Stimulated activated CD8-positive, alpha-beta memory T cell treated with anti-CD3 and anti-CD28 coated beads, Interleukin-15, amount 100 ng/mL, for 4 hours (primary cell): ENCODE measurements around the gene ATP2C1.
A peak's percentile ranks its signal among the peaks of the same experiment; 100 is the strongest.
"Not testable (repeated sequence)": the region's sequence is repeated elsewhere in the genome, so short reads cannot be mapped to it uniquely, and the experiment has no call there.

ENCODE experiments used
- DNase-seq, 2 donors: peaks; one replicate each; pipeline ENCODE4 v3.0.0-alpha.2; 2020; ENCODE audit warnings: low read depth in 2 of 2

ATP2C1 gene

GRCh38 chr3:130981469-130981868, 87.6 kb downstream of the ATP2C1 start:
- DNase-seq: no peak

- no peak for DNase-seq
These were observed 96.4 kb downstream of the ATP2C1 start for GRCh38 chr3:130990282-130990681.

- no peak for DNase-seq
These were observed 97.2 kb downstream of the ATP2C1 start for GRCh38 chr3:130991126-130991525.

GRCh38 chr3:130992344-130992743, 98.5 kb downstream of the ATP2C1 start:
- no peak for DNase-seq

GRCh38 chr3:130997289-130997688, 103.4 kb downstream of the ATP2C1 start:
- no peak for DNase-seq

GRCh38 chr3:131001071-131001470, 107.2 kb downstream of the ATP2C1 start:
- no peak for DNase-seq

- no peak for DNase-seq
These were observed 110.7 kb downstream of the ATP2C1 start for GRCh38 chr3:131004603-131005002.

- no peak for DNase-seq
These were observed 113.4 kb downstream of the ATP2C1 start for GRCh38 chr3:131007256-131007655.

- DNase-seq: no peak
These were observed 113.9 kb downstream of the ATP2C1 start for GRCh38 chr3:131007782-131008181.

- DNase-seq: no peak
These were observed 114.4 kb downstream of the ATP2C1 start for GRCh38 chr3:131008326-131008725.

- no peak for DNase-seq
These were observed 115.8 kb downstream of the ATP2C1 start for GRCh38 chr3:131009698-131010097.

- no peak for DNase-seq
These were observed 125.1 kb downstream of the ATP2C1 start for GRCh38 chr3:131018970-131019369.

GRCh38 chr3:131020122-131020693, 126.3 kb downstream of the ATP2C1 start:
- no peak for DNase-seq

- no peak for DNase-seq
These were observed 131.7 kb downstream of the ATP2C1 start for GRCh38 chr3:131025539-131025938.

GRCh38 chr3:131026321-131027151, 132.7 kb downstream of the ATP2C1 start, which contains the start of the genes ASTE1 and NEK11:
Gene ASTE1 (minus strand): TSS chr3:131026825. CDS start chr3:131025306, 1,519 bp downstream.
Gene NEK11 (plus strand): TSS chr3:131026877. CDS start chr3:131029709, 2,832 bp downstream.
- peak; percentile 78 to 85 for DNase-seq

GRCh38 chr3:131028844-131029243, 135.0 kb downstream of the ATP2C1 start:
- DNase-seq: no peak

- no peak for DNase-seq
These were observed 137.8 kb downstream of the ATP2C1 start for GRCh38 chr3:131031660-131032059.

- DNase-seq: no peak
These were observed 139.7 kb downstream of the ATP2C1 start for GRCh38 chr3:131033480-131034080.

GRCh38 chr3:131036200-131036816, 142.4 kb downstream of the ATP2C1 start:
- no peak for DNase-seq

- DNase-seq: no peak
These were observed 143.1 kb downstream of the ATP2C1 start for GRCh38 chr3:131036986-131037385.

GRCh38 chr3:131038326-131038725, 144.4 kb downstream of the ATP2C1 start:
- DNase-seq: no peak

- not testable (repeated sequence) for DNase-seq
These were observed 148.5 kb downstream of the ATP2C1 start for GRCh38 chr3:131042271-131042985.
